Body of pancreas (tissue), 4 donors: ENCODE results near the gene PRMT7. TPM values are rescaled to one million over a fixed set of nuclear protein-coding genes. Genes with fewer than 3 reads are reported as not detected.

Source experiments
- ATAC-seq: fragments of 150-250 bp; one replicate; pipeline ENCODE4 v1.9.1; 2016
- DNase-seq, 4 donors: peaks; one replicate each; pipeline ENCODE4 v3.0.0-alpha.2; 2019
- H3K27ac ChIP-seq, 4 donors: fragments of 200-600 bp; sonication (generic); 1 replicate in 3 of 4; 2 replicates in 1 of 4; pipeline versions ENCODE4 v1.5.1 to v1.6.1; 2016 to 2019; ENCODE audit warnings: mild to moderate bottlenecking in 1 of 4, mixed read lengths in 1 of 4, moderate library complexity in 1 of 4
- H3K27me3 ChIP-seq, 2 donors: fragments of 200-600 bp; sonication (generic); one replicate each; pipeline ENCODE4 v1.6.0; 2016; ENCODE audit warnings: mild to moderate bottlenecking in 1 of 2
- H3K36me3 ChIP-seq, 2 donors: fragments of 200-600 bp; sonication (generic); replicated peaks in 1 of 2; 2 replicates each; pipeline ENCODE4 v1.5.1; 2016; ENCODE audit warnings: low read depth in 2 of 2; ENCODE audit not compliant: insufficient read depth in 1 of 2
- H3K4me1 ChIP-seq: fragments of 200-600 bp; sonication (generic); one replicate; pipeline ENCODE4 v1.6.0; 2016
- H3K4me3 ChIP-seq, 2 donors: fragments of 200-600 bp; sonication (generic); 1 replicate in 1 of 2; 2 replicates in 1 of 2; pipeline ENCODE4 v1.5.1; 2016 to 2019
- H3K9me3 ChIP-seq, 3 donors: fragments of 200-600 bp; sonication (generic); 1 replicate in 2 of 3; 2 replicates in 1 of 3; pipeline ENCODE4 v1.5.1; 2016
- CTCF ChIP-seq, 7 experiments: fragments of 450-650 bp in 4 of 7; fragments of 200-600 bp in 3 of 7; sonication (generic) in 3 of 7; IDR thresholded peaks; one replicate each; pipeline ENCODE4 v1.5.1; 2016 to 2019; ENCODE audit warnings: antibody characterized with exemption in 7 of 7
- POLR2A ChIP-seq, 3 donors: fragments of 450-650 bp; IDR thresholded peaks; one replicate each; pipeline ENCODE4 v1.6.1; 2016; ENCODE audit warnings: antibody characterized with exemption in 3 of 3, mild to moderate bottlenecking in 2 of 3
- WGBS, 2 donors: methylation state at CpG; one replicate each; pipeline ENCODE4 v1.1.5; 2017; 5-methylcytosine and 5-hydroxymethylcytosine counted together
- intact Hi-C: fragments of 100-400 bp; cut with DNase I; formaldehyde crosslinking; loops from one replicate; pipeline ENCODE4 v1.15.1; 2023
- total RNA-seq, 2 donors: library from RNA; depleted of rRNA; stranded (reverse); fragments of >200 nt; gene quantifications; one replicate each; pipeline ENCODE4 v1.1.0, GENCODE V29; 2016

PRMT7 gene
- total RNA-seq, 2 donors from 2014 or later = 27.4 to 35.8 TPM

- intact Hi-C loops = no loop called here
- TF ChIP-seq CTCF (IDR thresholded peaks at IDR 0.05) (no peak), POLR2A (IDR thresholded peaks at IDR 0.05) (no peak)
- ATAC-seq (no peak), DNase-seq (peak in 1 of 4 donors; percentile 19)
- Histone ChIP-seq H3K27me3 (no peaks in the 10 kb centered on the region), H3K27ac (peak overlapping the region in 1 of 4 donors; percentile 23), H3K36me3 (peaks cover 0 to 16% of the 10 kb centered on the region in 2 donors), H3K9me3 (no peaks in the 10 kb centered on the region), H3K4me1 (peaks cover 15% of the 10 kb centered on the region), H3K4me3 (no peak overlapping the region)
- WGBS, 2 donors = 59 to 72% methylated on average over 6 of the region's 6 CpGs
Measured at GRCh38 chr16:68296693-68297092, 14.1 kb upstream of the PRMT7 start.

DNA sequence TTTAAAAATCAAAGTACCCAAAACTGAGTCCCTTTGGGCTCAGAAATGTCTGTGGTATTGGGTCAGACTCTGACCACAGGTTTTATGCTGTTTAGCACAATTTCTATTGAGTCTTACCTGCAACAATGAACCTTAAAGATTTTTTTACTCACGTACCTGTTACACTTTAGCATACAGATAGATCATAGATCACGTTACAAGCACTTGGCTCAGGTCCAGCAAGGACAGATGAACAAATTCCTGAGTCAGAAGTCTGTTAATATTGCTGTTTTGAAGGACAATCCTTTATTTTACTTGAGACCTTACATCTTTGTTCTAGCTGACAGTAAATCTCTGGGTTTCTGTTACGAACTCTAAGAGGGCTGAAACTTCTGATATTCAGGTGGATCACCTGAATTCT is 12.9 kb upstream of the PRMT7 start:
- Histone ChIP-seq H3K9me3 (no peaks in the 10 kb centered on the region), H3K27me3 (no peaks in the 10 kb centered on the region), H3K4me3 (no peak overlapping the region), H3K36me3 (peaks cover 0 to 26% of the 10 kb centered on the region in 2 donors), H3K27ac (no peak overlapping the region), H3K4me1 (peaks cover 15% of the 10 kb centered on the region)
- TF ChIP-seq POLR2A (IDR thresholded peaks at IDR 0.05) = no peak
- TF ChIP-seq CTCF (IDR thresholded peaks at IDR 0.05) = no peak
- no peak for ATAC-seq
- 52 to 53% methylated on average over 3 of the region's 3 CpGs for WGBS, 2 donors
- peak in 1 of 4 donors; percentile 18 for DNase-seq
- intact Hi-C loops = no loop called here

DNA sequence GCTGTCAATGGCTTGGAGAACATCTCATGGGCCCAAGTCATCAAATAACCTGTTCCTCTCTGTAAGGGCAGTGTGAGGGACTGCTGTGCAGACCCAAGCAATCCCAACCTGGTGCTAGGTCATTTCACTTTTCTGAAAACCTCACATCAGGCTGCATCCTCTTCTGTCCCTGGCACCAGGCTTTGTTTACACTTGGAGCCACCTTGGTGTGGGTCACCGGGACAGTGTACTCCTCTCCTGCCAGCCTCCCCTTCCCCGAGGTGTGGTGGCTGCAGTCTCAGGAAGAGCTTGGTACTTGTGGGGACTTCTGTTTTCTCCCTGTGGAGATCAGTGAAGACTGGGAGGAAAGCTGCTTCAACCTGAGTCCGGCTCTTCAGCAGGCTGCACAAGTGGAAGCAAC is 12.5 kb upstream of the PRMT7 start:
- H3K9me3 ChIP-seq = no peaks in the 10 kb centered on the region
- ATAC-seq (no peak), DNase-seq (no peak)
- no peak overlapping the region for H3K4me3 ChIP-seq
- H3K27ac ChIP-seq = no peak overlapping the region
- no peaks in the 10 kb centered on the region for H3K27me3 ChIP-seq
- H3K4me1 ChIP-seq = peaks cover 15% of the 10 kb centered on the region
- TF ChIP-seq CTCF (IDR thresholded peaks at IDR 0.05) (no peak), POLR2A (IDR thresholded peaks at IDR 0.05) (no peak)
- intact Hi-C loops = no loop called here
- 67 to 85% methylated on average over 1 to 3 of the region's 3 CpGs for WGBS, 2 donors
- H3K36me3 ChIP-seq = peaks cover 0 to 29% of the 10 kb centered on the region in 2 donors

DNA sequence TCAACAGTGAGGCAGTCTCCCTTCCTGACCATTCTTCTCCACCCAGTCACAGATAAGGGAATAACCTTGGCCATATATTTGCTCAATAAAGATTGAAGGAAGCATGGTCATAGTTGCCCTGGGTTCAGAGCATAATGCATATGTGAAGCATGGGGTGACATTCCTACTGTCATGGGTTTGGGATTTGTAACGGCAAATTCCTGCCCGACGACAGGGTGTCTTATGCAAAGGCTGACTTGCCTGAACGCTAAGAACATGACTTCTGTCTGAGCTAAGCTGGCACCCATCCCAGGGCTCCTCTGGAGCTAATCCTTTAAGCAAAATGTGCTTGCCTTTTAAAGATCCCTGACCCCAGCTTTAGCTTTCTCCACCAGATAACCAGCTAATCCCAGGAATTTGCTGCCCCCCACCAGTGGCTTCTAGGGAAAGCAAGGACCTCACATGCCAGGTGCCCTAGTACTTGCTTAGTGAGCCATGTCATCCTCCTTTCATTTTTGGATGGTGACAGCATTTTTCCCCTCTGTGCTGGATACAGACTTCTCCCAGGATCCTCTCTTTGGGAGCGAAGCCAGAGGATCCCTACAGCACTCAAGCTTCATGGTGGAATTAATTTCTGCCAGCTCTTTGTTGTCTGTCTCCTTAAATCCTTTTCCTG is 11.8 kb upstream of the PRMT7 start:
- Histone ChIP-seq H3K4me1 (peaks cover 15% of the 10 kb centered on the region), H3K27me3 (no peaks in the 10 kb centered on the region), H3K9me3 (no peaks in the 10 kb centered on the region), H3K27ac (no peak overlapping the region), H3K36me3 (peaks cover 0 to 33% of the 10 kb centered on the region in 2 donors), H3K4me3 (no peak overlapping the region)
- WGBS, 2 donors = 57 to 80% methylated on average over 1 to 5 of the region's 5 CpGs
- peak in 3 of 4 donors; percentile 23 to 29 (median 24) for DNase-seq
- intact Hi-C loops = no loop called here
- TF ChIP-seq POLR2A (IDR thresholded peaks at IDR 0.05) = no peak
- no peak for TF ChIP-seq CTCF (IDR thresholded peaks at IDR 0.05)
- no peak for ATAC-seq
